Kidney glomerular epithelial cell (primary cell): ENCODE data around the gene CBFB.
"Not testable (repeated sequence)": the region's sequence is repeated elsewhere in the genome, so short reads cannot be mapped to it uniquely, and the experiment has no call there.

ENCODE experiments used
- DNase-seq: peaks from one replicate; lab custom pipeline; 2025; lab: John Stamatoyannopoulos, UW

The CBFB gene

DNA sequence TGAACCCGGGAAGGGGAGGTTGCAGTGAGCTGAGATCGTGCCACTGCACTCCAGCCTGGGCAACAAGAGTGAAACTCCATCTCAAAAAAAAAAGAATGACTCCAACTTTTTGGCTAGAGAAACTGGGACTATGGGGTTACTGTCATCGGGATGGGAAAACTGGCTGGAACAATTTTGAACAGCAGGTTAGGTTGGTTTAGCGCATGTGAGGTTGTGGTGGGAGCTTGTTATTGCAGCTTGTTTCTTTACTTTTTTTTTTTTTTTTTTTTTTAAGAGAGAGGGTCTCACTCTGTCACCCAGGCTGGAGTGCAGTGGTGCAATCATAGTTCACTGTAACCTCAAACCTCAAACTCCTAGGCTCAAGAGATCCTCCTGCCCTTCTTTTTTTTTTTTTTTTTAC lies 12.6 kb downstream of the CBFB start:
- DNase-seq: not testable (repeated sequence)

DNA sequence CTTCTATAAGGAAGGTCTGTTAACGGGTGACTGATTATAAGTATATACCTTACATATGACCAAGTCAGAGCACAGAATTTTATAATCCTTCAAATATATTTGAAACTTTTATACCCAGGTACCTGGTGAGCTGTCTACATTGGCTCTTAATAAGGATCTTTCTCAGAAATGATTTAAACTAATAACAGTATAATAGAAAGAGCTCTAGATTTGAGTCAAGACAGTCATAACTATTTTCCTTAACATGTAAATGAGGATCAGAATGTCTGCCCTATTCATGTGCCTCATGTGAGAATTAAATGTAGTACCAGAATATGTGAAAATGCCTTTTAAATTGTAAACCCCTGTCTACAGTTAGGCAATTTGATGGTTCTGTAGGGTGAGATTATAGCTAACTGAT lies 14.5 kb downstream of the CBFB start:
- no peak for DNase-seq

DNA sequence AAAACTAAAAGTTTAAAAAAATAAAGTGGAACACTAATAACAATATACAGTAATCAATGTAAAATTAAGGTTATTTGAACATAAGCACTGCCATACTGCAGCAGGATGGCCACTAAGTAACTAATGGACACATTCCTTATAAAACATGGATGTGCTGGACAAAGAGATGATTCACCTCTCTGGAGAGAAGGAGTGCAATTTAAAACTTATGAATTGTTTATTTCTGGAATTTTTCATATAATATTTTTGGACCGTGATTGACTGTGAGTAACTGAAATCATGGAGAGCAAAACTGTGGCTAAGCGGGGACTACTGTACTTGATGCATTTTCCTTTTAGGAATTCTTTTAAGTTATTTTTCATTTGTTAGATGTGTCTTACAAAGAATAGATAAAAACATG lies 21.8 kb downstream of the CBFB start:
- no peak for DNase-seq

DNA sequence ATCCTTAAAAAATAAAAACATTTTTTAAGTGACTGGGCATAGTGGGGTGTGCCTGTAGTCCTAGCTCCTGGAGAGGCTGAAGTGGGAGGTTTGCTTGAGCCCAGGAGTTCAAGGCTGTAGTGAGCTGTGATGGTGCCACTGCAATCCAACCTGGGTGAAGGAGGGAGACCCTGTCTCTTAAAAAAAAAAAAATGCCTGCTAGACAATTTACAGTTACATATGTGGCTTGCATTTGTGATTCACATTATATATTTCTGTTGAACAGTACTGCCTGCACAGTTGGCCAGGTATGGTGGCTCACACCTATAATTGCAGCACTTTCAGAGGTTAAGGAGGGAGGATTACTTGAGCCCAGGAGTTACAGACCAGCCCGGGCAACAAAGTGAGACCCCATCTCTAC lies 23.4 kb downstream of the CBFB start:
- no peak for DNase-seq

DNA sequence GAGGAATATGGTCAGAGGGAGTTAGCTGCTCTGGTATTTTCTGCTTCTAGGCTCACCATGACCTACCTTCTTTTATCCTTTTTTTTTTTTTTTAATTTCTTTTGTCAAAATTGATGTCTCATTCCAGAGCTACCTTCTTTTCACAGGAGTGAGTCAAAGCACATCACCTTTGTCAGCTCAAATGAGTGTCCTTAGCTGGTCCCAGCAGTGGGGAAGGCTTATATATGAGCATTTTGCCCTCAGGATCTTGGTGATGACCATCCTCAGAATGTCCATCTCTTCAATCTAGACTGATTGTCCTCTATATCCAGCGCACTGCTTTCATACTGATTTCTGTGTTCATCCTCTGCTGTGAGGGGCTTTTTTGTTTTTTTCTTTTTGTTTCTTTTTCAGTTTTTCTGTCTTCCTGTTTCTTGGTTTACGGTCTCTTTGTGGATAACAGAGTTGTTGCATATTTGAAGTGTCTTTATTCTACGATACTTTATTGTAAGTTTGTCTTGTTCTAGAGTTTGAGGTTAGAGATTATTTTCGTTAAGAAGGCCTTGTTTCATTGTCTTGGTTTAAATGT lies 24.9 kb downstream of the CBFB start:
- no peak for DNase-seq

DNA sequence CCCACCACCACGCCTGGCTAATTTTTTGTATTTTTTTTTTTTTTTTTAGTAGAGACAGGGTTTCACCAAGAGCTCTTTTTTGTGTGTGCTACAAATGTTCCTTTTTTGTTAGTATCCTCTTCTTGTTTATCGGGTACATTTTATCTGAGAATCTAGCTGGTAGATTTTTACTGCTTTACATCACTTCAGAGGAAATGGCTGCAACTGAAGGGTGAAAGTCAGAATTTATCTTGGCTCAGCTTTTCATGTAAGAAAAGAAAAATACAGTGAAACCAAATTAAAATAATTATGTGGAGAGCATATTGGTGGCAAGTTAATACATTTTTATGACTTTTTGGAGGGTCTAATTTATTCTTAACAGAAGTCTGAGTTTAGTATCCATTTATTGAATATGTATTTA lies 26.0 kb downstream of the CBFB start:
- no peak for DNase-seq

DNA sequence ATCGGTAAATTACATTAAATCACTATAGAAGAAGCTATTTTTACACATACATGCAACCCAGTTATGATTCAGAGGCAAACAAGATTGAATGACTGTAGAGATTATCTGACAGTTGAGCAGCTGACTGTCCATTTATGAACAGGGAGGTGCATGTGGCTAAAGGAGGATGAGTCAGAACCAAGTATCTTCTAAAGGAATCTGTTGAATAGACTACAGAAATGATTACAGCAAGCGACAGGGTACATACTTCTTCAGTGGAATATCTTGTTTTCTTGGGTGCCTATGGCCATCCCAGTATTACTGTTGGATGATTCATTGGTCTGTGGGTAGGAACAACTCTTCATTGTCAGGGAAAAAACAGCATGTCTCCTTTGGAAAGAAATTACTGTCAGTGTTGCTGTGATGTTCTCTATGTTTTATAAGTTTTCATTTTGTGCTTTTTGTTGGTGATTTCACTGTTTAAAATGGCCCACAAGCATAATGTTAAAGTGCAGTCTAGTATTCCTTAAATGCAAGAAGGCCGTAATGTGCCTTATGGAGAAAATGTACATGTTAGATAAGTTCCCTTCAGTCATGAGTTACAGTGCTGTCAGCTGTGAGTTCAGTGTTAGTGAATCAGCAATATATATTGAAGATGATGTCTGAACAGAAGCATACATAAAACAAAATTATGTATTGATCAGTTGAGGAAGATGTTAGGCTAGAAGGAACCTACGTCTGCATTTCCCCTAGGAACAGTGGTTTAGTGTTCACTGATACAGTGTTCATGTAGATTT lies 27.0 kb downstream of the CBFB start:
- peak; percentile 100 for DNase-seq

DNA sequence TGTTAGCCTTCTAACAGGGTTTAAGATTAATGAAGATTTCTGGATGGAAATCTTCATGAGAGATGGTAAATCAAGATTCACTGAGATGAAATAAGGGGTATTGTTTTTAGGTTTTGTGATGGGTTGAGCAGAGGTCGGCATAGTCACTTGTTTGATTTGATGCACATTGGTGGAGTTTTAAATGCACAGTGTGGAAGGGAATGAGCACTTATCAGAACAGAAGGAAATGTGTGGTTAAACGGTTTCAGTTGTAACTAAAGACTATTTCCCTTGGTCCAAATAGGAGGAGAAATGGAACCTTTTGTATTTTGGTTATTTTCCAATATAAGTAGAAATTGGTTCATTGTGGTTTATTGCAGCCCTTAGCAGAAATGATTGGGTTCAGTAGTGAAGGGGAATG lies 34.1 kb downstream of the CBFB start:
- no peak for DNase-seq

DNA sequence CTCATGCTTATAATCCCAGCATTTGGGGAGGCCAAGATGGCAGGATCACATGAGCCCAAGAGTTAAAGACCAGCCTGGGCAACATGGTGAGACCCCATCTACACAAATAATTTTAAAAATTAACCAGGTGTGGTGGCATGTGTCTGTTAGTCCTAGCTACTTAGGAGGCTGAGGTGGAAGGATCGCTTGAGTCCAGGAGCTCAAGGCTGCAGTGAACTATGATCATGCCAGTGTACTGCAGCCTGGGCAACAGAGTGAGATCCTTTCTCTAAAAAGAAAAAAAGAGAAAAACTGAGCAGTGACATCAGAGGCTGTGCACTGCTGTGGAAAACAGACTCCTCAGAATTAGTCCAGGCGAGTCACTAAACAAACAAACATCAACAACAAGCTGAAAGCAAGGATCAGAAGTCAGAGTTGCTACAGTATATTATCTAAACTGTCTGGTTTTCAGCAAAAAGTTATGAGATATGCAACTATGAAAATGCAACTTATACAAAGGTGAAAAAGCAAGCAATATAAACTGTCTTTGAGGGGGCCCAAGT lies 39.3 kb downstream of the CBFB start:
- no peak for DNase-seq

DNA sequence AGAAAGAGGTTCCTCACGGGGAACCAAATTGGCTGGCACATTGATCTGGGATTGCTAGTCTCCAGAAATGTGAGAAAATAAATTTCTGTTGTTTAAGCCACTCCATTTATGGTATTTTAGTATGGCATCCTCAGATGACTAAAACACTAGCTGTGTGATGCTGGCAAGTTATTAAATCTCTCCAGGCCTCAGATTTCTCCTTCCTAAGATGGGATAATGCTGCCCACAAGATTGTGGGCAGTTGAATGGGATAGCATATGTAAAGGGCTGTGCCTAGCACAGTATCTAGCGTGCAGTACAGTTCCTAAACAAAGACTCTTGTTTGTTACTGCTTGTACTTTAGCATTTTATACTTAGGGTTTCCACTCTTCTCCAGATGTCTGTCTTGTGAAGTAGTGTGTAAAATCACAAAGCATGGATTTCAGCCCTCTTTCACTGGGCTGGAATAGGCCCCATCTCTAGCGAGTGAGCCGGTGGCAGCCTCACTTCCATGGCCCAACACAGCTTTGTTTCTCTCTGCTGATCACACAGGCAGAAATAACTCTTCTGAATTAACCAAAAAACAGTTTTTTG lies 42.6 kb downstream of the CBFB start:
- DNase-seq: no peak

DNA sequence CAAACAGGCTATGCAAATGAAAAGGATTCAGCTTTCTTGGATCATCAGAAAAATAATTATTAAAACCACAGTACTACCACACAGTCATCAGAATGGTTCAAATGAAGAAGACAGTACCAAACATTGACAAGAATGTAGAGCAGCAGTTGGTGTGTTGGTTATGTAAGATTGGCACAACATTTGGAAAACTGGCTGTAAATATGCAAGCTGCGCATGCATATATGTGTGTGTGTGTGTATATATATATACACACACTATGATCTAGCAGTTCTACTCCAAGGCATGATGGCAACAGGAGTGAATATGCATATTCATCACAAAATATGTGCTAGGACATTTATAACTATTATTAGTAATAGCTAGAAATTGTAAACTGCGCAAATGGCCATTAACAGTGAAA lies 46.4 kb downstream of the CBFB start:
- DNase-seq: no peak

DNA sequence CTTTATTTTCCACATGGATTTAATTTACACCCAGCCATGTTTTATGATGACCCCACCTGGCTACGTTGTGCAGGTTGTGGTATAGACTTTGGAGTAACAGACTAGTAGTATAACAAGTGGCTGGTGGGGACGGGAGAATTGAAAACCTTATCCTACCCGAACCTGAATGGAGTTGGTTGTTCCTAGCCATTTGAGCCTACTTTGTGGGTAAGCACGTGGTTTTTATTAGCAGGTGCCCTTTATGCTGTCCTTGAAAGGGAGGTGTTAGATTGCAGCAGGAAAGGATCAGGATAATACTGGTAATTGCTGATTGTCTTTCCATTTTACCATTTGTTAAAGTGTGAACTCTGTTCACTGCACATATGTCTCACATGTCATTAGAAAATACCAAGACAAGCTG lies 48.9 kb downstream of the CBFB start:
- DNase-seq: no peak

DNA sequence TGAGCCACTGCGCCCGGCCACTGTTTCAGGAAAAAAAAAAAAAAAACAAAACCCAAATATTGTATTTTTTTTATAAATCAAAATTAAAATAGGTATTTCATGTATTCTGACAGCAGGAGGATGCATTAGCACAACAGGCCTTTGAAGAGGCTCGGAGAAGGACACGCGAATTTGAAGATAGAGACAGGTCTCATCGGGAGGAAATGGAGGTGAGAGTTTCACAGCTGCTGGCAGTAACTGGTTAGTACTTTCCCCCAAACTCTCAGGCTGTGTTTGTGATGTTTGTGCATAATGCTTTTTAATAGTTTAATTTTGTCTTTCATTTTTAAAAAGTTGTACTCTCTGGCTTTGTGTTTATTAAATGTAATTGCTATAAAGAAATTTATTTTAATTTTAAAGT lies 53.2 kb downstream of the CBFB start:
- DNase-seq: no peak

DNA sequence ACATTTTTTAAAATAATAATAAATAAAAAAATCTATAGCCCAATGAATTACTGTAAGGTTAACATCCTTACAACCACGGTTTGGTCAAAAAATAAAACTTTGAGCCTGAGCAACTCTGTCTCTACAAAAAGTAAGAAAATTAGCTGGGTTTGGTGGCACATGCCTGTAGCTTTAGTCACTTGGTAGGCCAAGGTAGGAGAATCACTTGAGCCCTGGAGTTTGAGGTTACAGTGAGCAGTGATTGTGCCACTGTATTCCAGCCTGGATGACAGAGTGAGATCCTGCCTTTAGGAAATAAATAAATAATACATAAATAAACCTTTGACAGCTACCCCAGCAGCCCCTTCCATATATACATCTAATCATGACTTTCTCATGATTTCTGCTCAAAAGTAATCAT lies 53.9 kb downstream of the CBFB start:
- no peak for DNase-seq

DNA sequence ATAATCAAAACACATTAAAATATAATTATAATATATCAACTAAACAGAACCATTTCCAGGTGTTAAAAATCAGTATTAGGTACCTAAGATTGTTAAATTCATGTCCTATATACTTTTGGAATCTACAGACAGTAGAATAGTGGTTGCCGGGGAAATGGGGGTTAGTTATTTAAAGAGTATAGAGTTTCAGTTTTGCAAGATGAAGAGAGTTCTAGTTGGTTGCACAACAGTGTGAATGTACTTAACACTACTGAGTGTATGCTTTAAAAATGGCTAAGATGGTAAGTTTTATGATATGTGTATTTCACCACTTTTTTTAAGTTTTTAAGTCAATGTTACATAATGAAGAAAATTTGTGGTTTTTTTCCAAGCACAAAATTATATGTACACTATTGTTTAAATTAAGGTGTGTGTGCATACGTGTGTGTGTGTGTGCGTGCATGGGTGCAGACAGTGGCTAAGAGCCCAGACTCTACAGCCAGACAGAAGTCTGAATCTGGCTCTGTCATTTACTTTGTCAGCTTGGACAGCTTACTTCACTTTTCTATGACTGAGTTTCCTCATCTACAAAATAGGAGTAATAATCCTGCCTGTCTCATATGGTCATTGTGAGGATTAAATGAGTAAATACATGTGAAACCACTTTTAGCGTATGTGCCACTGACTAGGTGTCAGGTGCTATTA lies 55.5 kb downstream of the CBFB start:
- DNase-seq: no peak

DNA sequence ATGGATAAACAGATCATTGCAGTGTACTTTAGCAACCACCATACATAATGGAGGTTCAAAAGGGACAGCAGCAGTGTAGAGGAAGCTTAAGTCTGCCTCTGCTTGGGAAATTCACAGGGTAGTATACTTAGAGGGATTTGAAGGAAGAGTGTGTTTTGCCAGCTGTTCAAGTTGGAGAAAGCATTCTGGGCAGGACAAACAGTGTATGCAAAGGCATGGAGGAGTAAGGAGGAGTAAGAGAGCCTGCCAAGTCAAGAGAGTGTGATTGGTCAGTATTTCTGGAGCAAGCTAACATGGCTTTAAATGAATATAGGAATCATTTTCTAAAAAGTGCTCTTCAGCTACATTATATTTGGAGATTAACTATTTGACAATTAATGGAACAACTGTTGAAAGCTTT lies 57.9 kb downstream of the CBFB start:
- no peak for DNase-seq

DNA sequence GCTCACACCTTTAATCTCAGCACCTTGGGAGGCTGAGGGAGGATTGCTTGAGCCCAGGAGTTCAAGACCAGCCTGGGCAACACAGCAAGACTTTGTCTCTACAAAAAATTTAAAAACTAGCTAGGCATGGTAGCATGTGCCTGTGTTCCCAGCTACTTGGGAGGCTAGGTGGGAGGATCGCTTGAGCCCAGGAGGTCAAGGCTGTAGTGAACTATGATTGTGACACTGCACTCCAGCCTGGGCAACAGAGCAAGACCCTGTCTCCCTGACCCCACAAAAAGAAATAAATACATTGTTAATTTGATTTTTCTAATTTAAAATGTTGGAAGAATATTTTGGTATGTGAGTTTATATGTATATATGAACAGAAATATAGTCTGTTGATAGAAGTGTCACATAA lies 58.3 kb downstream of the CBFB start:
- no peak for DNase-seq

DNA sequence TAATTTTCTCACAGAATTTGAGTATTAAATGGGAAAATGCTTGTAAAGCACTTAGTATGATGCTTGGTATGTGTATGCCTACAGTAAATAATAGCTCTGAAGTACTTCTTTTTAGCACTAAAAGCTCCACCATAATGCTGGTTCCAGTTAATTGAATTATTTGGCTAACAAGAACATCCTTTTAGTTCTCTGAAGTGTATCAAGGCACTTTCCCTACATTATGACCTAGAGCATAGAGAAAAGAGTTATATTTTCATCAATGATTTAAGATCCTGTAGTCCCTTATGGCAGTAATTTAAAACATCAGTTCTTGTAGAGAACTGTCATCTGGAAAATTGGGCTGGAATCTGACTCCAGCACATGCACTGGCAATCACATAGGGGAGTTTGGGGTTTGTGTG lies 58.9 kb downstream of the CBFB start:
- DNase-seq: no peak

DNA sequence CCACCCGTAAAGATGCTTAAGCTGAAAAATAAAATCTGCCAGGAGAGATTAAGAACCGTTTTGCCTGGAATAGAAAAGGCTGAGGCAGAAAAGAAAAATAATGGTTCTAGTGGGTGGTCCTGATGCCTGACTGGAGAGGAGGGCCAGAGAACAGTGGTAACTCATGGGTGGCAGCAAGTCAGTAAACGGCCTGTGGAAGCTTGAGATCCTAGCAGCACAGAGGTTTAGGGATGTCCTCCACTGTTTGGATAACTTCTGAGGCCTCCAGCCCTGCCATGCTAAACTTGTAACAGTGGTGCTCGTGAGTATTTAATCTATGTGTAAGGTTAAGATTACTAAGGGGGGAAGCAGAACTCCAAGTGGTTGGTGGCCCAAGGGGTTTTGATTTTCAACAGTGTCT lies 59.6 kb downstream of the CBFB start:
- no peak for DNase-seq

DNA sequence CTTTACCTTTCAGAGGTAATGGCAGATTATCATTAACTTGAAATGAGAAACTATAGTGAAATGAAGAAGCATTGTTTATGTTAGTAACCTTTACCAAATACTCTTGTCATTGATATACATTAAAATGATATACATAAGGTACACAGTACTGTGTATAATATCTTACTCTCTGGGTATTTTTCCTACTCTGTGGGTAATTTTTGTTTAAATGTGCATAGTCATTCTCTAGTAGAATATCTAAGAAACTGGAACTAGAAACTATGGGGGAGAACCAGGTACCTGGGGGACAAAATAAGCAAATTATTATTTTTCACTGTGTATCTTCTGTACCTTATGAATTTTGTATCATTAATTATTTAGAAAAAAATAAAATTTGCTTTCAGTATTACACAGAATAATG lies 60.2 kb downstream of the CBFB start:
- DNase-seq: no peak

DNA sequence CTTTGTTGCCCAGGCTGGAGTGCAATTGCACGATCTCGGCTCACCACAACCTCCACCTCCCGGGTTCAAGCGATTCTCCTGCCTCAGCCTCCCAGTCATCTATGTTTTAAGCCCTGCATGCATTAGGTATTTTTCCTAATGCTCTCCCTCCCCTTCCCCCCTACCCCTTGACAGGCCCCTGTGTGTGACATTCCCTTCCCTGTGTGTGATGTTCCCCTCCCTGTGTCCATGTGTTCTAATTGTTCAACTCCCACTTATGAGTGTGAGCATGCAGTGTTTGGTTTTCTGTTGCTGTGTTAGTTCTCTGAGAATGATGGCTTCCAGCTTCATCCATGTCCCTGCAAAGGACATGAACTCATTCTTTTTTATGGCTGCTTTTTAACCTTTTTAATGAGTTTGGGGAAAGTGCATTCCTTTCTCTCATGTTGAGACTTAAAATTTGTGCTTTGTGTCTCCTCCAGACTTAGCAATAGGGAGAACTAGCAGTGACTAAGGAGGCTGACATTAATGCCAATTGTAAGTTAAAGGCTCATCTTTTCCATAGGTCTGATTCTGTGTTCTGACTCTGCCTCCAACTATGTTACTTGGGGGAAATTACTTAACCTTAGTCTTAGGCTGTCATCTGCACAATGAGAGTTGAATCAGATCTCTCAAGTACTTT lies 63.1 kb downstream of the CBFB start:
- no peak for DNase-seq

DNA sequence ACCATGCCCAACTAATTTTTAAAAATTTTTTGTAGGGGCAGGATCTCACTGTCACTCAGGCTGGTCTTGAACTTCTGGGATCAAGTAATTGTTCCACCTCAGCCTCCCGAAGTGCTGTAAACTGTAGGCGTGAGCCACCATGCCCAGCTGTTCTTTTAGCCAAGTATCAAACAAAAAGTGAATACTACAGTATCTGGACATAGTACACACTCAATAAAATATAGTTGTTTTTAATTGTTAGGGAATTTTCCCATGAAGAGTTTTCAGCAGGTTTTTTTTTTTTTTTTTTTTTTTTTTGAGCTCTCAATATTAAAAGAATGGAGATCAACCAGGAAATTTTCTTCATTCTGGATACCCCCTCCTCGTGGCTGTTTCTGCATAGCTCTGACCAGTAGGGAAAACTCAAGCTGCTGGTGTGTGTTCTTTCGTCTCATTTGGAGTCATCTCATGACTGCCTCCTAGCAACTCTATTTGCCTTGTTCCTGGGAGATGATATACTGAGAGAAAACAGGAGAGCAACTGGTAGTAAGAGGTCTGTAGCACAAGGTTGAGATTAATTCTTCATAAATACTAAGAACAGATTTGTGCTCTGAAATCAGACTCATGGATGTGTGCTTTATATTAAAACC lies 64.3 kb downstream of the CBFB start:
- DNase-seq: no peak
